Endodermal cell (in vitro differentiated cells): ENCODE data around the gene VOPP1. TPM values are rescaled to one million over a fixed set of nuclear protein-coding genes. Genes with fewer than 3 reads are reported as not detected.

Experiments used
- DNase-seq: peaks from one replicate; pipeline ENCODE4 v3.0.0-alpha.2; 2017
- H3K27ac ChIP-seq: 2 replicates; pipeline ENCODE4 v1.5.1; 2013; ENCODE audit warnings: mild to moderate bottlenecking, low read depth, low read length, moderate library complexity
- H3K27me3 ChIP-seq: 2 replicates; pipeline ENCODE4 v1.6.1; 2013; ENCODE audit warnings: mild to moderate bottlenecking, low read length, moderate library complexity; ENCODE audit not compliant: insufficient read depth, control insufficient read depth, poor library complexity, severe bottlenecking
- H3K36me3 ChIP-seq: 2 replicates; pipeline ENCODE4 v1.7.0; 2013; ENCODE audit warnings: mild to moderate bottlenecking, low read length, moderate library complexity; ENCODE audit not compliant: control insufficient read depth, insufficient read depth
- H3K4me1 ChIP-seq: one replicate; pipeline ENCODE4 v1.7.0; 2013; ENCODE audit warnings: low read length; ENCODE audit not compliant: control insufficient read depth, insufficient read depth
- H3K4me3 ChIP-seq: 2 replicates; pipeline ENCODE4 v1.5.1; 2013; ENCODE audit warnings: mild to moderate bottlenecking, low read length, moderate library complexity
- H3K9ac ChIP-seq: 2 replicates; pipeline ENCODE4 v1.6.1; 2013; ENCODE audit warnings: mild to moderate bottlenecking, low read length, moderate library complexity; ENCODE audit not compliant: poor library complexity, severe bottlenecking; ENCODE audit errors: extremely low read depth
- H3K9me3 ChIP-seq: 2 replicates; pipeline ENCODE4 v1.6.1; 2013; ENCODE audit warnings: mild to moderate bottlenecking, low read length, moderate library complexity; ENCODE audit not compliant: control insufficient read depth
- H3K27ac Mint-ChIP-seq: 2 replicates; pipeline ENCODE4 v1.8.0; 2020; ENCODE audit warnings: mixed read lengths
- H3K27me3 Mint-ChIP-seq: 2 replicates; pipeline ENCODE4 v1.8.0; 2021; ENCODE audit warnings: mild to moderate bottlenecking, mixed read lengths; ENCODE audit not compliant: insufficient read depth
- H3K36me3 Mint-ChIP-seq: 2 replicates; pipeline ENCODE4 v1.8.0; 2020; ENCODE audit warnings: low read depth, mixed read lengths
- H3K4me1 Mint-ChIP-seq: 2 replicates; pipeline ENCODE4 v1.8.0; 2020; ENCODE audit warnings: mixed read lengths
- H3K4me3 Mint-ChIP-seq: 2 replicates; pipeline ENCODE4 v1.8.0; 2020; ENCODE audit warnings: mild to moderate bottlenecking, moderate library complexity, mixed read lengths
- H3K9me3 Mint-ChIP-seq: 2 replicates; pipeline ENCODE4 v1.8.0; 2020; ENCODE audit warnings: mild to moderate bottlenecking, mixed read lengths
- WGBS, 2 experiments: methylation state at CpG; one replicate each; pipeline versions ENCODE4 v1.1.5 to v1.1.7; 2013; ENCODE audit warnings: missing lambda C conversion rate in 2 of 2, mixed read lengths in 1 of 2; ENCODE audit not compliant: insufficient coverage in 1 of 2, insufficient read length in 1 of 2; 5-methylcytosine and 5-hydroxymethylcytosine counted together
- total RNA-seq, 2 donors: library from RNA; stranded (reverse); fragmentation: NEBNext Ultra II Directional in 1 of 2; extraction: Animal tissue kit (Norgen Biotek cat#: 25700) in 1 of 2; gene quantifications; 2 replicates in 1 of 2; 3 replicates in 1 of 2; pipeline ENCODE4 v1.2.1, GENCODE V29; 2021
- TF ChIP-seq, protein P1 (sequence below): fragments of 200-600 bp; sonication (generic); conservative IDR thresholded peaks from 2 replicates; pipeline ENCODE4 v1.5.0; 2021; ENCODE audit warnings: antibody characterized with exemption, mild to moderate bottlenecking

VOPP1 gene
- total RNA-seq, 2 donors from 2014 or later: 48.8 to 53.6 TPM

DNA sequence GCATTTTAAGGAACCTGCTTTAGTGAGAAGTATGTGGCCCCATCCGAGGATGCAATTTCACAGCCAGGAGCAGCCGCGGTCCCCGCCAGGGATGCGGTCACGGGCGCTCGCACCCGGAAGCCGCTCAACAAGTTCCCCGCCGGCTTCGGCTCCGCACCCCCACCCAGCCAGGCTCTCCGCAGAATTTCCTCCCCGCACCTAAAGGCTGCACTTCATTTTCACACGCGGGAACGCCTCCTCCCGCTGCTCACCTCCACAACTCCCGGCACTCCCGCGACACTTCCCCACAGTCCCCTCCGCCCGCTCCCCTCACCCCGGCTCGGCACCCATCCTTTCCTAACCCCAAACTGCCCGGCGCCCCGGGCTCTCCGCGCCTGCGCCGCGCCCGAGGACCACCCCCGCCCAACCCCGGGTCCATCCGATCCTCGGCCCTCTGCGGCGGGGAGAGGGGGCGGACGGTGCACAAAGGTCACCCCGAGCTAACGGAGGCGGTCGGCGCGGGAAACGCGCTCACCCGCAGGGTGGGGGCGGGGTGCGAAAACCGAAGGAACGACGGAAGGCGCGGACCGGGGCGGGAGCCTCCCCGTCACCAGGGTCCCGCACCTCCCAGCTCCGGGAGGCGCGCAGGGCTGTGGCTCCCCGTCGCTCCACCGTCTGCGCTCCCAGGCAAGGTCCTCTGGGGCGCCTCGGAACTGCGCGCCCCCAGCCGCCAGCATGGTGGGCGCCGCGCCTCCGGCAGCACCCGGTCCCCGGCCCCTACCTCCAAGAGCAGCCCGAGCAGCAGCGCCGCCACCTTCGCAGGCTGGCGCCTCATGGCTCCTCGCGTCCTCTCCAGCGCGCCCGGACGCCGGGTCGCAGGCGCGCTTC, 558 bp downstream of the VOPP1 start:
- WGBS, 2 experiments: 0% methylated on average over 4 to 82 of the region's 97 CpGs

DNA sequence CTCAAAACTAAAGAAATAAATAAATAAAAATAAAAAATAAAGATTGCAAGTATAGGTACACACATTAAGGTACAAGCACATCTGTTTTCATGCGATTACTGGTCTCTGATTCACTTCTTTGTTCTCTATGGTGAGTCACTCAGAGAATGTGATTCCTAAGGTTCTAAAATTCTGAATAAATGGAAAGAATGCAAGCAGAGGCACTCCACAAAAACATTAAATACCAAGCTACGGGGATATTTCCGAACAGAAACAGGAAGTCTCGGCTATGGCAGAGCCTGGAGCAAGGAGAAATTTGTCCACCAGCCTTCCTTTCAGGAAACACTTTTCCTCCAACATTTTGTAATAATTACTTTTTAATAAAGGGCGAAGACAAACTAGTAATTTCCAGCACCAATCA, 1.4 kb downstream of the VOPP1 start:
- Histone ChIP-seq H3K9me3 (no peaks in the 10 kb centered on the region), H3K4me1 (peaks cover 6% of the 10 kb centered on the region), H3K4me3 (peak overlapping the region; percentile 97), H3K27ac (peak overlapping the region; percentile 9), H3K36me3 (no peaks in the 10 kb centered on the region), H3K9ac (peak overlapping the region; percentile 81), H3K27me3 (peaks cover 12% of the 10 kb centered on the region)
- no peak for DNase-seq
- peaks cover 37% of the 10 kb centered on the region for H3K4me1 Mint-ChIP-seq
- peak overlapping the region; percentile 88 for H3K4me3 Mint-ChIP-seq
- peaks cover 22% of the 10 kb centered on the region for H3K27me3 Mint-ChIP-seq
- no peaks in the 10 kb centered on the region for H3K9me3 Mint-ChIP-seq
- peak overlapping the region; percentile 10 for H3K27ac Mint-ChIP-seq
- TF ChIP-seq, protein P1, sequence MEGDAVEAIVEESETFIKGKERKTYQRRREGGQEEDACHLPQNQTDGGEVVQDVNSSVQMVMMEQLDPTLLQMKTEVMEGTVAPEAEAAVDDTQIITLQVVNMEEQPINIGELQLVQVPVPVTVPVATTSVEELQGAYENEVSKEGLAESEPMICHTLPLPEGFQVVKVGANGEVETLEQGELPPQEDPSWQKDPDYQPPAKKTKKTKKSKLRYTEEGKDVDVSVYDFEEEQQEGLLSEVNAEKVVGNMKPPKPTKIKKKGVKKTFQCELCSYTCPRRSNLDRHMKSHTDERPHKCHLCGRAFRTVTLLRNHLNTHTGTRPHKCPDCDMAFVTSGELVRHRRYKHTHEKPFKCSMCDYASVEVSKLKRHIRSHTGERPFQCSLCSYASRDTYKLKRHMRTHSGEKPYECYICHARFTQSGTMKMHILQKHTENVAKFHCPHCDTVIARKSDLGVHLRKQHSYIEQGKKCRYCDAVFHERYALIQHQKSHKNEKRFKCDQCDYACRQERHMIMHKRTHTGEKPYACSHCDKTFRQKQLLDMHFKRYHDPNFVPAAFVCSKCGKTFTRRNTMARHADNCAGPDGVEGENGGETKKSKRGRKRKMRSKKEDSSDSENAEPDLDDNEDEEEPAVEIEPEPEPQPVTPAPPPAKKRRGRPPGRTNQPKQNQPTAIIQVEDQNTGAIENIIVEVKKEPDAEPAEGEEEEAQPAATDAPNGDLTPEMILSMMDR: no peak
- no peaks in the 10 kb centered on the region for H3K36me3 Mint-ChIP-seq
- WGBS, 2 experiments: 24% methylated on average over 5 of the region's 5 CpGs; no CpG with 5 or more reads in 1 of the 2 experiments

More for the DNA sequence above, 558 bp downstream of the VOPP1 start:
- H3K4me1 Mint-ChIP-seq: peaks cover 36% of the 10 kb centered on the region
- H3K4me3 Mint-ChIP-seq: peak overlapping the region; percentile 88
- TF ChIP-seq, protein P1: no peak
- Histone ChIP-seq H3K27ac (peak overlapping the region; percentile 33), H3K4me1 (peaks cover 6% of the 10 kb centered on the region), H3K9me3 (no peaks in the 10 kb centered on the region), H3K9ac (peak overlapping the region; percentile 81), H3K36me3 (no peaks in the 10 kb centered on the region), H3K4me3 (peak overlapping the region; percentile 97), H3K27me3 (peaks cover 12% of the 10 kb centered on the region)
- peak; percentile 85 for DNase-seq
- H3K27me3 Mint-ChIP-seq: peaks cover 22% of the 10 kb centered on the region
- no peaks in the 10 kb centered on the region for H3K9me3 Mint-ChIP-seq
- H3K36me3 Mint-ChIP-seq: no peaks in the 10 kb centered on the region
- H3K27ac Mint-ChIP-seq: no peak overlapping the region

DNA sequence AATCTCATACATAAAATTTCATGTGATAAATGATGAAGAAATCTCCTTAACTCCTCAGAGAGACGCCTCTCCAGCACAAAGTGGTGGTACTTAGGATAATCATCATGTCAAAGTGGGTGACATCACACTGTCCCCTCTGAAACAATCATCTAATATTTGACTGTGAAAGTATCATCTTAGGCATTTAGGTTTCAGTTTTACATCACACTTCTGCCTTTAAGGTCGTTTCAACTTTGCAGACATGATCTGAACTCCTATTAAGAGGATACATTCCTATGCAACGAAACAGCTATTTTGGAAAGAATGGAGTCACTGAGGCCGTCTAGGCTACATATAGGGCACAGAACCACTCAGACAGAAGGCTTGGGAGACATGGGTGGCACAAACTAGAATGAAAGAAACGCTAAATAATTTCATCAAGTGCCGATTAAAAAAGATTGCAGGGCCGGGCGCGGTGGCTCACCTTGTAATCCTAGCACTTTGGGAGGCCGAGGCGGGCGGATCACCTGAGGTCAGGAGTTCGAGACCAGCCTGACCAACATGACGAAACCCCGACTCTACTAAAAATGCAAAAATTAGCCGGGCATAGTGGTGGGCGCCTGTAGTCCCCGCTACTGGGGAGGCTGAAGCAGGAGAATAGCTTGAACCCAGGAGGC, 2.0 kb downstream of the VOPP1 start:
- no peak overlapping the region for H3K9ac ChIP-seq
- TF ChIP-seq, protein P1: no peak
- no peaks in the 10 kb centered on the region for H3K36me3 ChIP-seq
- H3K27ac Mint-ChIP-seq: no peak overlapping the region
- peak overlapping the region; percentile 88 for H3K4me3 Mint-ChIP-seq
- DNase-seq: no peak
- WGBS, 2 experiments: 83 to 88% methylated on average over 15 to 18 of the region's 18 CpGs
- H3K4me3 ChIP-seq: peak overlapping the region; percentile 22
- H3K4me1 Mint-ChIP-seq: peaks cover 42% of the 10 kb centered on the region
- peaks cover 12% of the 10 kb centered on the region for H3K27me3 ChIP-seq
- H3K9me3 Mint-ChIP-seq: no peaks in the 10 kb centered on the region
- peaks cover 6% of the 10 kb centered on the region for H3K4me1 ChIP-seq
- H3K27ac ChIP-seq: no peak overlapping the region
- no peaks in the 10 kb centered on the region for H3K9me3 ChIP-seq
- peaks cover 20% of the 10 kb centered on the region for H3K27me3 Mint-ChIP-seq
- no peaks in the 10 kb centered on the region for H3K36me3 Mint-ChIP-seq
